HG02642 (cell line): ENCODE data around the gene CDH6.

ENCODE experiments used
- ATAC-seq: cut with Tn5 transposase; IDR thresholded peaks from one replicate; pipeline ENCODE4 v1.9.1; 2021; ENCODE audit warnings: mild to moderate bottlenecking; ENCODE audit not compliant: unreplicated experiment, poor library complexity

CDH6 gene

DNA sequence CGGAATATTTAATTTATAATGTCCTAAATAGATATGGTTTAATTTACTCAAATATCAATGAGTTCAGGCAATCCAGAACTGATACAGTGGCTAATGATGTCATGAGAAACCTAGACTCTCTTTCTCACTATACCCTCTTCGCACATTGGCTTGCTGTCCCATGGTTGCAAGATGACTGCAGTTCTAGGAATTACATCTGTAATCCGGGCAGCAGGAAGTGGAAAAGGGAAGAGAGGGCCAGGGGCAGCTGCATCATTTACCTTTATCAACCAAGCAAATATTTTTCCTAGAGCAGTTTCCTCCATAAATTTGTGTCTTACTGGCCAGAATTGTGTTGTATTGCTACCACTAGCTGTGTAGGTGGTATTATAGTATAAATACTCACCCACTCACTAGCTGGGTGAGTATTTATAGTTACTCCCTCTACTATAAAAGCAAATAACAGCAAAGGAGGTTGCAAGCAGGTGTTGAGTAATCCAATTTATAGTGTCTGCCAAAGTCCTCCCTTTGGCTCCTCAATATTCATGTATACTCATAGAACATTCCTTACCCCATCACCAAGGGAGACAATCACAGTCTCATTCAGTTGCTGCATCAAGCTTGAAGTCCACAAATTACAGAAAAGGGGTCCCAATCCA is 169.6 kb downstream of the CDH6 start:
- ATAC-seq = no peak

DNA sequence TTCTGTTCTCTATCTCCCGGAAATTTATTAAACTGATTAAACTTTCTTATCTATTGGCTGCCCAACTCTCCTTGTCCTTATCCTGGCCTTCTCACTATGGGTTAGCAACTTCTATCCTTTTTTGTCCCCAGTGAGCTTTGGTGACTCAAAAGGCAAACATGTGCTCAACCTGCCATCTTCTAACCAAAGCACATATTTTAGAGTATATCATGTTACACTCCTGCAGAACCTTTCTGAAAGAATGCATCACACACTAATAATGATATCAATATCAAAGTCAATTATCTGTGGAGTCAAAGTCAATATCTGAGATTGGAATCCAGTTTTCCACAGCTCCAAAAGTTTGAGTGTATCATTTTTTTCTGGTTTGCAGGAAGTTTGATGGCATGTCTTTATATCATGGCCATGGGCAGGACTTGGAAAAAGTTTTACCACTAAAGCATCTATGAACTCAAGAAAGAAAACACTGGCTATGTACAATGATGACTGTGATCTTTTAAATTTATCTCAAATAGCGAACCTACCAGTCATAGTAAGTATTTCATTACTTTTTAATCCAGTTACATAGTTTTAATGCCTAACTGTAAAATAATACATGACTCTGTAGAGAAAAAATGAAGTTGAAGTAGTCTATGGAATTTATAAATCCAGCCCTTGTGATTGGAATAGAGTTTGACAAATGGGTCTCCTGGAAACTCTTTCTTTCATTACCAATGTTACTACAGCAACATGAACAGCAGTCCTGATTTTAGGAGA is 171.6 kb downstream of the CDH6 start:
- no peak for ATAC-seq

DNA sequence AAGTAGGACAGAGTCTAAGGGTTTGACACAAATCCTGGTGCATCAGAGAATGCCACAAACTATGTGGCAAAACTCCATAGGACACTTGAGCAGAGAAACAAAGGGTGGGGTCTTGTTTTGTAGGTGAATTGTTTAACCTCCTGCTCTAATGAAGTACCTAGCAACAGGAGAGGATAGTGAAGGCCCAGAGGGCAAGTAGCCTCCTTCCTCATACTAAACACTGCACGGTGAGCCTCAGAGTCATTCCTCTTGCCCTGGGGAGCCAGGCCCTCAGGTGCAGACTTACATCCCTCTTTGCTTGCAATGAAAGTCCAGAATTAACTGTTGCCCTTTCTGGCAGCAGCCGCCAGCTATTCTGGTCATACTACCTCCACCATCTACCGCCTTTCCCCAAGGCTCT is 172.3 kb downstream of the CDH6 start:
- ATAC-seq = no peak

DNA sequence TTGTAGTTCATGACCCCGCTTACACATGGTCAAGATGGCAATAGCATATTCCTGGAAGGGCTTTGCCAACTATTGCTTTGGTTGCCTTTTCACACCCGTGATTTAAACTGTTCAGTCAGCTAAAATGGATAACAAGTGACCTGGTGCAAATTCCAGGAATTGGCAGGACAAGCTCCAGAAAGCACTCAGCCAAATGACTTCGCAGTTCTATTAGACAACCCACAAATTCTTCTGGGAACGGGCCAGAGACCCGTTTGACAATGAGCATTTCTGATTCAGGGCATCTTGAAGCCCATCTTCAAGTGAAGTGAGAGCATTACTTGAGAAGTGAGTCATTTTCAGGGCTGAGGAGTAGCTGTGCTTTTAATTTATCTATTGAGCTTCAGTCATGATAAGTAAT is 173.5 kb downstream of the CDH6 start:
- no peak for ATAC-seq

DNA sequence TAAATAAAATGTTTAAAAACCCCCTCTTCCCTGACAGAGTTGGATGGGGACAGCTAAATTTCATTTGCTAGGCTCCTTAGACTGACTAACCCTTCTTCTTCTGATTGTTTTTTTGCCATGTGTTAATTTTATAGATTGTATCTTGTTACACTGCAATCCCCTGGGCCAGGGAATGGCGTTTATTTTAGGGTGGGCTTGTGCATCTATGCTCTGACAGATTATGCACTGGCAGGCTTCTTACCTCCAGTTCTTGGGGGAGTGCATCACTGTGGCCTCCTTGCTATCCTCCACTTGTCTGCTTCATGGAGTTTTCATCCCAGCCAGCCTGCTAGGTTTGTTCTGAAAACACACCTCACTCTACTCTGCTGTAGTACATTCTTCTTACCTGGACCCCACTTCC is 178.6 kb downstream of the CDH6 start:
- ATAC-seq = no peak

DNA sequence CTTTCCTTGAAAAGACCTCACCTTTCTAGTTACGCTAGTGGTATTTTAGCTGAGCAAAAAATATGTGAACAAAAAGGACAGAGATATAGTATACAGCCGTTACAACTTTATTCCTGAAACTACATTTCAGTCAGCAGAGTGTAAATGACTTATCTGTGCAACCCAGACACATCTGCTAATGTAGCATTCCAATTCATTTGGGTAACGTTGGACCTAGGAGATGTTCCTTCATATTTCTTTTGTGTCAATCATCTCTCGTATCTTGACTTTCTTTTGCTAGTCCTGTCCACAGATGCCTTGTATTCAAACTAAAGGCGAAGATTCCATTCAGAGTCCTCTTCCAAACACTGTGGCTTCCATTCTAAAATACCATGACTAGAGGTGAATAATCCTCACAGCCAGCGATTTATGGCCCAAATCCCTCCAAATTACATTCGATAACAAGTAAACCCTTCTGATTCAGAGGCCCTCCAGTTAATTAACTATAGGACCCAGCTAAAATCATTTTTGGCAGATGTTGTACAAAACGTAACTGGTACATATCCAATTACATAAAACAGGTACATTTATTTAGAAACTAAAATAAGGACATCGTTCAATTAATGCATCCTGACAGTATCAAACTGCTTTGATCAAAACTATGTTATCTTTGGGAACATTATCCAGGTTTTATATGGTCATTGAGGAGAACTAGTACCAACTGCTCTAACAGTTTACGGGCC is 182.7 kb downstream of the CDH6 start:
- no peak for ATAC-seq

DNA sequence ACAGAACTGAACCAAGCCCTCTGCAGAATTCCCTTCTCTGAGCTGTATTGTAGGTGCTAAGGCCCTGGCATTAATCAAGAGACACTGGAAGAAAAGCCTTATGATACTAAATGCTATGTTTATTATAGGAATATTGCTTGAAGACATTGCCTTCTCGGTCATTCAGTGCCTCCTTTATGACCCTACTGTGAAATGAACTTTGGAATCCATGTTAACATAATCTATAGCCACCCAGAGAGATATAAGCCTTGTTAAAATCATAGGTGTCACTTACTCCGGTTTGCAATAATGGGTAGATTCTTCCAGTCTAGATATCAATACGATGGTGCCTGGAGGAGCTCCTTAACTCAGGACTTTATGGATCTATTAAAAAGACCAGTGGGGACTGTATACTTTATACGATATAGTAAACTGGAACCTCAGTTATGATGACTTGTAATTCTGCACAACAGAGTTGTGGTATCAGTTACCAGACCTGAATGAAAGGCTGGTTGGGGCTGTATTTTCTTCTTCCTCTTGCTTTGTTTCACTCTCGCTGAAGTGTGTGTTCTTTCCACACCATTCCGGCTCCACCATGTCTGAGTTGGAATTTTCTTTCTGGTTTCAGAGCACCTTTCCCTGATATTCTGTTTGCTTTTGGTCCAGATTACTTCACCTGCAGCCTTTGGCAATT is 183.9 kb downstream of the CDH6 start:
- ATAC-seq = no peak

DNA sequence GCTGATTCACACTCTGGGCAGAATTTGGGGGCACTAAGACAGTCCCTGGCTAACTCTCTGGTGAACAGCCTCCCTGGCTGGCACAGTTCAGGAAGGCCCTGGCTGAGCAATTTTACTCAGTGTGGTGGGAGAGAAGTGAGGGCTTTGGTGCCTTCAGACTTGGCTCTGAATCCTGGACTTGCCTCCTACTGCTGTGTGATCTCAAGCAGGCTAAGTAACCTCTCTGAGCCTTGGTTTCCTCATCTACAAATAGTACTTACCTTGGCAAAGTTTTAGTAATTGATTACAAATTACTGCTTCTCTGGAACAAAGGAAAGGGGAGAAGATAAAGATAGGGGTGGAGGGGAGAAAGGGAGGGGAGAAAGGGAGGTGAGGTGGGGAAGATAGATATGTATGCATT is 184.7 kb downstream of the CDH6 start:
- ATAC-seq = no peak
